Activated CD4-positive, alpha-beta T cell treated with anti-CD3 and anti-CD28 coated beads, Interleukin-2, amount 50 U/mL, for 48 hours (primary cell): ENCODE data around the gene SLC35G1.

Source experiments
- DNase-seq, 2 experiments: peaks; one replicate each; pipeline ENCODE4 v3.0.0-alpha.2; 2020

SLC35G1 gene

DNA sequence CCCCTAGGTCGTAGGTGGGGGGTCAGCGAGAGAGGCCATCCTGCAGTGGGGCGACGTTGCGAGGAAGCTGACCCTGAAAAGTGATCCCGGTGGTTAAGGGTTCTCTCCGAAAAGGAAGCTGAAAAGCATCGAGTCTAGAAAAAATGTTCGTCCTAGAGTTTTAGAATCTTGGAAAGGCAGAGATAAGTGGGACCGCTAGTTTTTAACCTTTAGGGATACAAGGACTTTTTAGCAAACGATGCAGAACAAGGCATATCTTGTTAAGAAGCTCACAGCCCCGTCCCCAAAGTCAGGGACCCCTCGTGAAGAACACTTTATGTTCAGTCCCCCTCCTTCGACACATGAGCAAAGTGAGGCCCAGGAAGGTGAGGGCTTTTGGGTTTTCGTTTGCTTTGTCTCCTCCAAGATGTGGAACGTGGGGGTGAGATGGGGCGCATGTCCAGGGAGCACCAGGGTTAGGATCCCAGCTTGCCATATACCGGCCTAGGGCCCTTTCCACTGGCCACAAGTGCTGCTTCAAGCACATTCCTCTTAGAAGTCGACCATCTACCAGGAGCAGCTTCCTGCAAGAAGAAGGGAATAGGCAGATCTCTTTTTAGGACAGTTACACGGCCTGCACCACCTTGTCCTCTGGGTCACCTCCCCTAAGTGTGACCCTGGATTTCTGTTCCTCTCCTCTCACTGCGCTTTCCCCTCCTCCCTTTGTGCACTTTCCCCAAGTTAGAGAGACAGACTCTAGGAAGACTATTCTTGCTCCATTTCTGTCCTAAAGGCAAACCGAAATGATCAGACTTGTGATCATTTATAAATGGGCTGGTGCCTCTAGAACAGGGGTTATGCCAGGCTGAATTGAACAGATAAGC, 969 bp downstream of the SLC35G1 start:
- DNase-seq = peak in 1 of 2 experiments; percentile 5

DNA sequence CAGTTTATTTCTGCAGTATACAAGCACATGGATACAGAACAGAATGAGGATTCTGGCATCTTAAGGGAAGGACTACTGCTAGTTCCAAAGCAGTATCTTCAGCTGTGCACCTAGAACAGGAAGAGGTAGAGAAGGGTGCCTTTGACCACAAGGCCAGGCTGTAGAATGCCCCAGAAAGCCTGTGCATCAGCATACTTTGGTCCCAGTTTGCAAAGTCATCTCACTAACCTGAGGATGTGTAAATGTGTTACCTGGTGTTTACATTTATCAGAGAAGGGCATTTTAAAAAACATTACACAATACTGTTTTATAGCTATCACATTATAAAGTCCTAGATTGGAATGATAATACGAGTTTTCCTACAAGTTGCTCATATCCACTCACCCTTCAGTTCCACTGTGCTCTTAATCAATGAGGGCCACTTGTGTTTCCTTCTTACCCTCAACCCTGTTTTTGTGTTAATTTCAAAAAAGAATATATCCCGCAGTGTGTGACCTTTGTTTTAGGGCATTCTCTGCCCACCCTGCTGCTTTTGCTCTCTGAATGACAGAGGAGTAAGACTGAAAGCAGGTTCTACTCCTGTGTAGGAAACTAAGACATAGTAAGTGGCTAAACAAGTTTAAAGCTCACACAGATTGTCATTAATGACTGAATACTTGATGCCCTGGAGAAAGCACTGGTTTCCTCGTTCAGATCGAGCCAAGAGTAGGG, 3.4 kb downstream of the SLC35G1 start:
- no peak for DNase-seq

DNA sequence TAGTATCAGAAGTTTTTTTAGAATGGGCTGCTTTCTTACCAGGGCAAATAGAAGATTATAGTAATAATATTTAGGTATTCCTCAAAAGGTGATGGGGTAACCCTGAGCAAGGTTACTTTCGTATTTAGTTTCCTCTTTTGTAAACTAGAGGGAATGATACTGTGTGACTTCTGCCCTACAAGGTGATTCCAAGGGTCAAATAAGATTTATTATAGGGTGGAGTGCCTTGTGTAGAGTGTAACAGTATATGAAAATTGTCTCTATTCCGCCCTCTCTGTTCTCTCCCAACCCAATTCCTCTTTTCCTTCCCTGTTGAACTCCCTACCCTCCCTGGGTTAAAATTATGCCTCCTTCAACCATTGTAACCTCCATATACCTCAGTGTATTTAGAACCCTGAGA, 5.3 kb downstream of the SLC35G1 start:
- DNase-seq = no peak

DNA sequence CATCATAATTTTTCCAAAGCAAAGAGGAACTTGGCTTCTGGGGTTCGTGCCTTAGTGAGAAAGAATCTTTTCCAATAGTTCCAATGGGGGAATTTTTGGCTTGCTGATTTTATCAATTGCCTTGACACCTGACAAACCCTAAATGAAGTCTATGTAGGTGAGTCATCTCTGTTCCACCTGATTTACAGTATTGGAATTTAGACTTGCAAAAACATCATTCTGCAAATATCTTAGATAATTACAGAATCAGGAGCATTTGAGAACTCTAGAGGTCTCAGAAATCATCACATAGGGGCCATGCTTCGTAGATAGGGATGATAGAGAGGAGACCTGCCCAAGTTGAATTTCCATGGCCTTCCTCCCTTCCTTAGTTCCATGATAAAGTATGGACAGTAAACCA, 9.3 kb downstream of the SLC35G1 start:
- DNase-seq = no peak

DNA sequence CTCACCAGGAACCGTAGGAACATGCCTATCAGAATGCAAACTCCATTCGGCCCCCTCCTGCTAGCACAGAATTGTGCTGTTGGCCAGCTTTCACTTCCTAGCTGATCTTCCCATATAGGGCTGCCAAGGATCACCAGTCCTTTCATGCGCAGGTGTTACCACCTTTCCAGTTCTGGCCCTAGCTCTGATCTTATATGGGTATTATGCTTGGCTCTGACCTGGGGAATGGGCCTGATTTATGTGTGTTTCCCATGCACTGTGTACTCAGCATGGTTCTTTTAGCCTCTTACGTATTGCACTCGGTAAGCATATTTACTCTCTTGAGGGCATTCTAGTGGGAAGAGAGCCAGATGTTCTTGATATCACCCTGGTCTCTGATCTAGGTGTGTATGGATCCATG, 11.1 kb downstream of the SLC35G1 start:
- DNase-seq = no peak

DNA sequence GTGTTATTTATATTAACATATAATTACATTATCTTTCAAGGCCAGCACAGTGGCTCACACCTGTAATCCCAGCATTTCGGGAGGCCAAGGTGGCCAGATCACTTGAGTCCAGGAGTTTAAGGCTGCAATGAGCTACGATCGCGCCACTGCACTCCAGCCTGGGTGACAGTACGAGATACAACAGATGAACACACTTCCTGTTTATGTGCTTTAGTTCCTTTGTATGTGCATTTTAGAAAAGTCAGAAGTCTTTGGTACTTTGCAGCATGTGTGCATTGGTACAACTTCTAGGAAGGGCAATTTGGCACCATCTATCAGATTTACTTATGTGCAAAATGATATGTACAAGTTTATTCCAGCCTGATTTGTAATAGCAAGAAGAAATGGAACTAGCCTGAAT, 13.3 kb downstream of the SLC35G1 start:
- DNase-seq = no peak

DNA sequence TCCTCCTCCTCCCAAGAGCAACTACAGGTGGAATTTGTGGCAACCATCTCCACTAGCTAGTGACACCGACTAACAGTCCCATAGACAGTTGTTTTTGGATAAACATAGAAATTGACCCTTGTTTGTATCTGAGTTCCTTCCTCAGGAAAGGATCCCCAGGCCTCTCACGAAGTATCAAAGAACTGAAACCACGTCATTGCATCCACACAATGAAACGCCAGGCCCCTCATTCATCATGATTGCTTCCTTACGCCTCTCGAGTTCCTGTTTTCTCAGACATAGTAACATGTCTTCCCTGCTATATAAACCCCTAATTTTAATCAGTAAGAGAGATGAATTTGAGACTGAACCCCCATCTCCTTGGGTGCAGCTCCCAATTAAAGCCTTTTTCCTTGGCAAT, 18.1 kb downstream of the SLC35G1 start:
- no peak for DNase-seq

DNA sequence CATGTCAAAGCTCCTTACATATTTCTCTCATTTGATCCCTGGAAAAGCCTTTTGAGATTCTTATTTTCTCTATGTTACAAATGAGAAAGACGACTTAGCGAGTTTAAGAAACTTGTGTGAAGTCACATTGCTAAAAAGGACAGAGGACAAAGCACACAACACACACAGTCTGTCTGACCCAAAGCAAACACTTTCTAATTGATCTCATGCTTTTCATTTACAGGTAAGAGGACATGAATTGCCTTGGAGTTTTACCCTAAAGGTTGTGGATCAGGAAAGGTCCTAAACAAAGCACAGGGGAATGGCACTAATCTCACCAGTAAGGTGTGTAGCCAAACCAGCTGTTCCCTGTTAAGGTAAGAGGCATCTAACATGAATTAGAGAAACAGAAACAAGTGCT, 18.7 kb downstream of the SLC35G1 start:
- DNase-seq = no peak

DNA sequence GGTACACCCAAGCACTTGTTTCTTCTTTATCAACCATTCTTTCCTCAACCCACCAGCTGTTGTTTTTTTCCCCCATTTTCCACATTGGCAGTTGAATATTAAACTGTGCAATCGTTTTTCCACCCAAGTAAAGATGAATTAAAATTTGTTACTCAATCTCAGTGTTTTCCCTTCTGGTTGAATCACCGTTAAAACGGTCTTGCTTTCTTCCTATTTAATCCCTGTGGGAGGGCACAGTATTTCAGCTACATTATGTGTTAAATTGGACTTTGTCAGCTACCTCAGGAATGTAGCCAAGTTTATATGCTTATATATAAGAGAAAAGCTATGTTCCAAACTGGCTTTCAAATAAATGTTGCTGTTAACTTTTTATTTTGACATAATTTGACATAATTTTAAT, 19.9 kb downstream of the SLC35G1 start:
- DNase-seq = no peak

DNA sequence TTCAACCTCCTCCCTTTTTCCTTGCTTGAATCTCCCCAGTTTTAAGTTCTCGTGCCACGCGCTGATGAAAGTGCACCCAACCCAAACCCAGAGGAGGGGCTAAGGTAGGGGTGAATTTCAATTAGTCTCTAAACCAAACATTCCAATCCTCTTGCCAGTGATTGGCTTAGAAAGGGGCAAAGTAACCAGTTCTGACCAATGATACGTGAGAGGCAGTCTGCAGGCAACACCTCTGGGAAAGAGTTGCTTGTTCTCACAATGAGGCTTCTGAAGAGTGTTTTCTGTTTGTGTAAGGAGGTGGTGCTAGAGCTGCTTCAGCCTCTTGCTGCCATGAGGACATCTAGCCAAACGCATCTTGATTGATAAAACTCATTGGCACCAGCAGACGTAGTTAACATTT, 21.8 kb downstream of the SLC35G1 start:
- DNase-seq = no peak

DNA sequence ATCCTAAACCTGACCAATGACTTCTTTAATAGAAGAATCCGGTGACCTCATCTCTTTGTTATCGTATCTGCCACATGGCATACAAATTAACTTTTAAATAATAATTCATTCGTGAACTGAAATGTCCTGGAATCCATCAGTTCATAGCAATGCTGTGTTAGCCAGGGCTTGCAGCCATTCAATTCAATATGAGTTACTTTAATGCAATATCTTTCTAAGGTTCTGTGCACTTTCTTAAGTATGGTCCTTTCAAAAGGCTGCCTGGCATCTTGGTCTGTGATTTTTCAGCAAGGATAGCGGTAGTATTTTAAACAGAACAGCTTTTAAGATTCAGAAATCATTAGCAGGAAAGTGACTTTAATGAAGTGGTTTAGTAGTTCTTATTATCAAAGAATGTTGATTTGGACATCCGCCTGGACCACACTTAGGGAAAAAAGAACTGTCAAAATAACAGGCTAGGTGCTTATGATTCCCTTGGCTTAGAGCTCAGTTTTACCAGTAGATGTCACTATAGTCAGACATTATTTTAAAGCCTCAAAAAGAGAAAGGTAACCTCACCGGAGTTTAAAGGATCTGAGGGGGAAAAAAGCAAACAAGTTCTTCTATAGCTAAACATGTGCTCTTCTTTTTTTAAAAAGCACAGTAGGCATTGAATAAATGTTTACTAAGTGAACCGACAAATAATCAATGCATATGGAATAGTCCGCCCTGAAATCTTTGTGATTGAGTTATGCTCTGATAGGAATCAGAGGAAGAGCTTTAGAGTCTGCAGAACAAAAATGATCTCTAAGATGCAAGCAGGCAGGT, 22.7 kb downstream of the SLC35G1 start:
- no peak for DNase-seq

DNA sequence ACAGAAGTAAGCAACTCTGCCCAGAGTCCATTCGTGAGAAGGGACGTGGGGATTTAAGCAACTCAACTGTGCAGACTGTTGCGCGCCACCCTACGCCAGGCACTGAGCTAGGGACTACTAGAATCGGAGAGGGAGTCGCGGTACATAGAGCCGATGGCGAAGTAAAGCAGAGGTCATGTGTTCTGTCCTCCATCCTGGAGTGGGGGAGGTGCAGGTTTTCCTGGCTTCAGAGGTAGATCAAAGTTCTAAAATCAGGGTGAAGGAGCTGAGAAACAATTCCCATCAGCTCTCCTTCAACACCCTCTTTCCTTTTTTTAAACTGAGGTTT, 23.2 kb downstream of the SLC35G1 start:
- DNase-seq = no peak

DNA sequence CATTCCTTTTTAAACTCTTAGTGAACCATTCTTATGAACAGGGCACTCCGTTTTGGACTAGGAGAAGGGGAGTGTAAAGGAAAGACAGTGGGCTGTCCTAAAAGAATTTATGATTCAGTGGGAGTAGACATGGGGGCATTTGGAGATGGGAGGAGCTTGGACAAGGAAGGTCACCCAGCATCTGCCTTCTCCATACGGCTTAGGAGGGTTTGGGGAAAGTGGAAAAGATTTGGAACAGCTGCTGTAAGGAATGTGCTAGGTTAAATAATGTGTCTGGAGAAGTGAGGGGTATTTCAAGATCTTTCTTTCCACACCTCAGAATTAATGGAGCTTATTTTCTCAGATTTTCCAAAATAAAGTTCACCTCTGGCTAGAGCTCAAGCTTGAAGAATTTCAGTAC, 24.0 kb downstream of the SLC35G1 start:
- DNase-seq = no peak

DNA sequence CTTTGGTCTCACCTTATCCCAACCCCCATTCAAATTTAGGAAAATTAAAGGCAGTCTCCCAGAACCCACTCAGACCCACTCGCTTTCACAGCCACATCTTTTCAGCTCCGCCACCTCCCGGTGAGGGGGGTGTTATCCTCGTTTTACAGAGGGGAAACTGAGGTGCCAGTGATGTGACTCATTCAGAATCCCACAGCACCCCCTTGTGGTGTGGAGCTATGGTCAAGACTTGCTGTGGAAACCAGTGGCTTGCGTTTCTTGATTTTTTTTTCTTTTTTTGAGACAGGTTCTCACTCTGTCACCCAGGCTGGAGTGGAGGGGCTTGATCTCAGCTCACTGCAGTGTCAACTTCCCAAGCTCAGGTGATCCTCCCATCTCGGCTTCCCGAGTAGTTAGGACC, 27.6 kb downstream of the SLC35G1 start:
- DNase-seq = peak; percentile 34 to 36

DNA sequence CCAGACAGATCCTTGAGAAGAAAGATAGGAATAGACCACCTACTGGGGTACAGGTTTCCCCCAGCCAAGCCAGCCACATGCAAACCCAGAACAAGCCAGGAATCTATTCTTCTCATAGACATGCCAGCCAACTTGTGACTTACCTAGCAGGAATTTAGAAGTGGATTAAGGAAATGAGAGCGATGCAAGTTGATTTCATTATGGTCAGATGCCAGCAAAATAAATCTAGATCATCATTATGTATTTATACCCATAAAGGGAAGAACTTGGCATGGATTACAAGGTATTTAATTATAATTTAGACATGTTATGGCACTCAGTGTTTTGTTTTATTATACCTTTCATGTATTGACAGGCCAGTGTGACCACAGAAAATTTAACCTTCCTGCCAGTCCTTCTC, 32.8 kb downstream of the SLC35G1 start:
- DNase-seq = no peak

DNA sequence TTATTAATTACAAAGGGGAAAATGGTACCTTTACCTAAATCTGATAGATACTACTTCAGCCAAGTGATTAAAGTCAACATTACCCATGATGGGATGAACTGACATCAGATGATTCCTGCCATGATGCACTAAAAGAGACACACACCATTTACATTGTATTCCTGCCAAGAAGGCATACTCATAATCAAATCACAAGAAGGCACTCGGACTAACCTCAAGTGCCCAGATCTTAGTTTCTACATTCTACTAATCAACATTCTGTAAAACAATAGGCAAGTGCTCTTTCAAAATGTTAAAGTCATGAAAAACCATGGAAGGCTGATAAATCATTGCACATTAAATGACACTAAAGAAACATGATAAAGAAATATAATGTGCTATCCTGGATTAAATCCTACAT, 44.4 kb downstream of the SLC35G1 start:
- no peak for DNase-seq

DNA sequence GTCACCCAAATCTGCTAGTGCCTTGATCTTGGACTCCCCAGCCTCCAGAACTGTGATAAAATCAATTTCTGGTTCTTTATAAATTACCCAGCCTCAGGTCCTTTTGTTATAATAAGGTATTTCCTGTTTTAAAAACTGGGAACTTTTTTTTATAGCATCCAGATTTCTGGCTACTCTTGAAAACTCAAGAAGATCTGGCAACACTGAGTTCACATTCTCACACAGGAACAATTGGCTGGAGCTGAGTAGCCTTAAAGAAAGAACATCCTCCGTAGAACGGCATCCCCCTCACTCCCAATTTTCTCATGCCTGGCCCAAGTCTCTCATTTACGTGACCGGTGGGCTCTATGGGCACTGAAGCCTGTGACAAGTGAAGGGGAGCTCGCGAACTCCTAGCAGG, 47.1 kb downstream of the SLC35G1 start:
- no peak for DNase-seq

DNA sequence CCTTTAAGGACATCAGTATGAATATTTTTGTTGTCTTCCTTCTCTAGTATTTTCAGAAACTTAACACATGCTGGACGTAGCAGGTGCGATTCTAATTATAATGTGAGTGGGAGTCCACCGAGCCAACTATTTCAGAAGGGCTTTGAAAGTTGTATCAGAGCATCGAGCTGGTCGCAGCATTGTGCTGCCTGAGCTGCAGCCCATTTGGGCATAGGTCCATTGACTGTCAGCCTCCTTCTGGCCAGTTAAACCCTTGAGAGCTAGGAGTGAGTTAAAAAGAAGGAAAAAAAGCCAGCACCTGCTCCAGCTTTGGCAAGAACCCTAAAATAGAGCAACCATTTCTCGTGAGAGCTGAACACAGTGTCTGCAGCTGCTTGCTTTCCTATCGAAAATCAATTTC, 47.8 kb downstream of the SLC35G1 start:
- no peak for DNase-seq

DNA sequence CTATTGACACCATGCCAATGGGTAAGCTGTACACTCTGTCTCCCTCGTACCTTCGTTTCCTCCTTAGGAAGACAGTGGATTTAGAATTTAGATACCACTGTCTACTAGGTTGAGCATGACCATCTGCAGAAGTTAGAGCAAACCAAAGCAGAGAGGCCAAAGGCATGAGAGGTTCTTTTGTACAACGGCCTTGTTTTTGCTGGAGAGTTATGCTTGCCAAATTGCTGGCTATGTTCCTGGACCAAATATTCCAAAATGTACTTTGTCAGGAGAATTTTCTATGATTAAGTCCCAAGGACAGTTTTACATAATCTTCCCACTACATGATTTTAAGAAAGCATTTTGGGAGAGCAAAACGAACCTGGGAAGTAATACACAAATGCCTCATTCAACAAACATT, 52.0 kb downstream of the SLC35G1 start:
- no peak for DNase-seq

DNA sequence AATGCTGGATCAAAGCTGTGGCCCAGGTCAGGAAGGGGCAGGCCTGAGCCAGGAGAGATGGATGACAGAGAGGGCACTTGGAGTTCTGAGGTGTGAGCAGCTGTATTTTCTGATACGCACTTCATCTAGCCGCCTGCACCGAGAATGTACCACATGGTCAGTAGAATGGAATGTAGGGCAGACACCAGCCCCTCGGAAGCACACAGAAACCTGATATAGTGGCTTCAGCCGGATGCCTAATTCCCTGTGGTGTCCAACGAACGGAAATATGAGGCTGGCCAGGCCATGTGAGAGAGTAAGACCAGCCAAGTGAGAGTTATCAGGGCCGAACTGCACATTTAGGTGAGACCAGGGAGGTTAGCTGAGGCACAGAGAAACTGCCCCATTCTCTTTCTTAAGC, 53.3 kb downstream of the SLC35G1 start:
- no peak for DNase-seq

DNA sequence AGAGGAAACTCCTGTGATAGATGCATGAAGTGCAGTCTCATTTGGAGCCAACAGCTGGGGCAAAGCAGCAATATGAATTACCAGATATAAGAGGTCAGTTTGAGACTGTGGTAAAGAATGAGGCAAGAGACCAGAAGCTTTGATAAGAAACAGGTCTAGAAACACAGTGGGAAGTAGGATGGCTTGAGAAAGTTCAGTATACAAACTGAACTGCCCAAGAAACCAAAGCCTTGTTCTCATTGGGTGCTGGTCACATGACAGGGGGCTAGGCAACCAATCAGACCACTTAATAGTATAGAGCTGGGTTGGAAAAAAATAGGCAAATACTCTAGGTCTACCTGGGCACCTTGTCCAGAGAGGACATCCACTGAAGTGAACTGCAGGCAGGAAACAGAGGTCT, 53.7 kb downstream of the SLC35G1 start:
- no peak for DNase-seq

DNA sequence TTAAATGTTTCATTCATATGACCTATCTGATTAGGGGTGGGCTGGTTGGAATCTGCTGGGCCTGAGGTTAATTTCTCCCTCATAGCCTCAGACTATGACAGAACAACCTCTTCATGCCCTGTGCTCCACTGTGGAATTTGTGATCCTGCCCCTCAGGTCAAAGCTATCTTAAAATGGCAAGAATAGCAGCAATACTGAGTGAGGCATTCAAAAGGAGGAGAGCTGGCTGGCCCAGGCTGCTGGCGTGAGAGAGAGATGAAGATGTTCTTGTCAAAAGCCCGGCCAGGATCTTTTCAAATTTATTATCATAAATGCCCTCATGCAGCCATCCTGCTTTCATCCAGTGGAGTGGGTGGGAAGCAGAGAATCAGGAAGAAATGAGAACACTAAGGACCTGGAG, 58.1 kb downstream of the SLC35G1 start:
- no peak for DNase-seq
